Fibroblast of the aortic adventitia (primary cell): ENCODE data around the gene GORASP1. TPM values are rescaled to one million over a fixed set of nuclear protein-coding genes. Genes with fewer than 3 reads are reported as not detected.

Source experiments
- DNase-seq: peaks from one replicate; pipeline ENCODE4 v3.0.0-alpha.2; 2010; ENCODE audit warnings: low read depth
- H3K4me3 ChIP-seq: 2 replicates; pipeline ENCODE4 v1.5.1; 2011; ENCODE audit warnings: low read depth, mild to moderate bottlenecking, control low read depth, low read length, moderate library complexity
- CTCF ChIP-seq: IDR thresholded peaks from 2 replicates; pipeline ENCODE4 v1.5.1; 2011; ENCODE audit warnings: mild to moderate bottlenecking, low read length, control low read depth, inconsistent platforms; ENCODE audit not compliant: insufficient read depth
- total RNA-seq: library from RNA; depleted of rRNA; stranded (reverse); fragments of >200 nt; gene quantifications from 2 replicates; pipeline ENCODE4 v1.2.3, GENCODE V29; 2012; ENCODE audit warnings: low replicate concordance

Gene GORASP1
- total RNA-seq, 1 donor, result 24.0 TPM

- no peak overlapping the region for H3K4me3 ChIP-seq
- DNase-seq, result no peak
- no peak for TF ChIP-seq CTCF
Observed at GRCh38 chr3:39149498-39150147, 42.2 kb upstream of the GORASP1 start.

GRCh38 chr3:39149059-39149455, 41.6 kb upstream of the GORASP1 start:
- no peak for DNase-seq
- H3K4me3 ChIP-seq, result no peak overlapping the region
- TF ChIP-seq CTCF, result no peak

GRCh38 chr3:39148435-39149058, 41.1 kb upstream of the GORASP1 start:
- no peak for DNase-seq
- no peak for TF ChIP-seq CTCF
- no peak overlapping the region for H3K4me3 ChIP-seq

- no peak overlapping the region for H3K4me3 ChIP-seq
- no peak for TF ChIP-seq CTCF
- DNase-seq, result no peak
Observed at GRCh38 chr3:39147711-39148434, 40.4 kb upstream of the GORASP1 start.

- no peak for TF ChIP-seq CTCF
- no peak overlapping the region for H3K4me3 ChIP-seq
- peak; percentile 93 for DNase-seq
Observed at GRCh38 chr3:39146611-39147591, 39.5 kb upstream of the GORASP1 start.

- no peak overlapping the region for H3K4me3 ChIP-seq
- TF ChIP-seq CTCF, result no peak
- DNase-seq, result no peak
Observed at GRCh38 chr3:39146083-39146501, 38.7 kb upstream of the GORASP1 start.
